ENCODE measurements around the gene ARFGAP2. TPM values are rescaled to one million over a fixed set of nuclear protein-coding genes. Genes with fewer than 3 reads are reported as not detected.

The ARFGAP2 gene
- total and polyA plus RNA-seq, 7 donors: 58.7 to 138 (median 84.3) TPM

DNA sequence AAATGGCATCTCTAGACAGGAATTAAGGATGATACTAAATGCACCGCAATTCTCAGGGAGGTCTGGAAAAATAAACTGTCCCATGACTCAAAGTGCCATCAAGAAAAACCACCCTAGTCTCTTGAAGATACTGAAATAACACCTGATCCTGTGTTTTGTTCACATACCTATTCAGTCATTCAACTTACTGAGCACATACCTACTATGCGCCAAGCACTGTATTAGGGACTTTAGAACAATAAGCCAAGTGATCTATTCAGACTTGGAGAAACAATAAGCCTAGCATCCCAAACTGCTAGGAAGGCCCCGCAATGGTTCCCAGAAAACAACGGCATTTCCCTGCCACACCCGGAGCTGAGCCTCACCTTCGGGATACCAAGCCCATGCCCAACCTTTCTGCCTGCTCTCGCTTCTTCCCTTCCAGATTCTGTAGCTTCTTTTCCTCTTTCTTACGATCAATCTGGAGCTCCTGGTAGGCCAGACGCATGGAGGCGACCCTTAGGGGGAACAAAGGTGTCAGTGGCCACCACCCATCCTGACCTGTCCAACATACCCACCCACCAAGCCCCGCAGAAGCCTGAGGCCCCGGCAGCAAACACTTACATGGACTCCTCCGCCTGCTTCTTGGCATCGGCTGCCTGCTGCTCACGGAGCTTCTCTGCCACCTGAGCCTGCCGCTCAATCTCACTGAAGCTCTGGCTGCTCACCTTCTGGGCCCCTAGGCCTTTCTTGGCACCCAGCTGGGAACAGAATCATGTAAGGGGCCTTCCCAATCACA is 5.4 kb downstream of the ARFGAP2 start:
- H3K4me1 ChIP-seq: peaks cover 35% of the 10 kb centered on the region
- no peak overlapping the region for H3K4me3 ChIP-seq
- intact Hi-C loops (cut with DNase I): no loop called here
- H3K9me3 ChIP-seq: no peaks in the 10 kb centered on the region
- WGBS, 3 donors: 82 to 86% (median 83%) methylated on average over 16 of the region's 16 CpGs
- H3K27me3 ChIP-seq (ENCODE audit: insufficient read depth in 3 of 3, low read length in 2 of 3): no peaks in the 10 kb centered on the region
- peaks cover 9 to 99% of the 10 kb centered on the region in 2 donors for H3K36me3 ChIP-seq (ENCODE audit: insufficient read depth in 1 of 2, low read depth in 1 of 2)
- TF ChIP-seq, protein P1, sequence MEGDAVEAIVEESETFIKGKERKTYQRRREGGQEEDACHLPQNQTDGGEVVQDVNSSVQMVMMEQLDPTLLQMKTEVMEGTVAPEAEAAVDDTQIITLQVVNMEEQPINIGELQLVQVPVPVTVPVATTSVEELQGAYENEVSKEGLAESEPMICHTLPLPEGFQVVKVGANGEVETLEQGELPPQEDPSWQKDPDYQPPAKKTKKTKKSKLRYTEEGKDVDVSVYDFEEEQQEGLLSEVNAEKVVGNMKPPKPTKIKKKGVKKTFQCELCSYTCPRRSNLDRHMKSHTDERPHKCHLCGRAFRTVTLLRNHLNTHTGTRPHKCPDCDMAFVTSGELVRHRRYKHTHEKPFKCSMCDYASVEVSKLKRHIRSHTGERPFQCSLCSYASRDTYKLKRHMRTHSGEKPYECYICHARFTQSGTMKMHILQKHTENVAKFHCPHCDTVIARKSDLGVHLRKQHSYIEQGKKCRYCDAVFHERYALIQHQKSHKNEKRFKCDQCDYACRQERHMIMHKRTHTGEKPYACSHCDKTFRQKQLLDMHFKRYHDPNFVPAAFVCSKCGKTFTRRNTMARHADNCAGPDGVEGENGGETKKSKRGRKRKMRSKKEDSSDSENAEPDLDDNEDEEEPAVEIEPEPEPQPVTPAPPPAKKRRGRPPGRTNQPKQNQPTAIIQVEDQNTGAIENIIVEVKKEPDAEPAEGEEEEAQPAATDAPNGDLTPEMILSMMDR (IDR thresholded peaks at IDR 0.05): no peak
- peak in 1 of 2 donors; percentile 39 for DNase-seq
- no peak for ATAC-seq
- H3K27ac ChIP-seq: no peak overlapping the region

DNA sequence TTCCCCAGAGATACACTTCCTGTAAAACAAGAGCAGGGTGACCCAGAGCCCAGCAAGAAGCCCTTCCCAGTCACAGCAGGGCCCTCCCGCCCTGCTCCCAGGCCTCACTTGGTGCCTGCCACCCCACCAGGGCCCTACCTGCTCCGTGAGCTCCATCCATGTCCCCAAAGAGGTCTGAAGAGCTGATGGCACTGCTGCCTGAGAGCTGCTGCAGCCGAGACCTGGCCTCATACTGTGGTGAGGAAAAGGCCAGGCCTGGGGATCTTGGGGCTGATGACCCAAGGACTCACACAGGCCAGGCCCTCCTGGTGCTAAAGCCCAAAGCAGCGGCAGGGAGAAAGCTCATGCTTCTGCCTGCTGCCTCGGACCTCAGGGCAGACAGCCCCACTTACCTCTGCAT is 10.3 kb downstream of the ARFGAP2 start:
- 85 to 92% (median 88%) methylated on average over 5 of the region's 5 CpGs for WGBS, 3 donors

DNA sequence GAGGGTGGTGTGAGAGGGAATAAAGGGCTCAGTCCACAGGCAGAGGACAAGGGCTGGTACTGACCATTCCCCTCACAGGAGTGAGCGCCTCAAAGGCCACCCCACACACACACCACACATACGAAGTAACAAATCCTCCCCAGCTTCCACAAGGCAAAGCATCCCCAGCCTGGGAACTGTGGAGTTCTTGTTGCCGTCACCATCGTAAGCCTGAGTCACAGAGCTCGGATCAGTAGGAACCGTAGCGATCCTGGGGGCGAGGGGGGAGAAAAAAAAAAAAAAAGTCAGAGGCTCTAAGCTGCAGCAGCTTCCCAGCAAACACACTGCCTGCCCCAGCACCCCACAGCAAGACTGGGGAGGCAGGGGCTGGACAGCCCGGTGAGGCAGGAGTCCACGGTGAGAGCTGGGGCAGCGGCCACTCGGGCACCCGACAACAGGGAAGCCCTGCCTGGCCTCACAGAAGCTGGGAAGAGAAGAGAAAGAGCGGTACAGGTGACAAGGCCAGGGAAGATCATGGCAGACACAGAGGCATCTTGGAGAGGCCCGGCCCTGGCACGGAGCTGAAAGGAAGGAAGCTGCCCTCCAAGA is 11.3 kb downstream of the ARFGAP2 start:
- WGBS, 3 donors: 85 to 88% (median 88%) methylated on average over 16 of the region's 16 CpGs
- Histone ChIP-seq H3K27me3 (ENCODE audit: insufficient read depth in 3 of 3, low read length in 2 of 3) (no peaks in the 10 kb centered on the region), H3K4me1 (peaks cover 12% of the 10 kb centered on the region), H3K36me3 (ENCODE audit: insufficient read depth in 1 of 2, low read depth in 1 of 2) (peaks cover 15 to 79% of the 10 kb centered on the region in 2 donors), H3K27ac (no peak overlapping the region), H3K9me3 (no peaks in the 10 kb centered on the region), H3K4me3 (no peak overlapping the region)
- TF ChIP-seq, protein P1 (IDR thresholded peaks at IDR 0.05): no peak
- intact Hi-C loops (cut with DNase I): no loop called here
- ATAC-seq: no peak
- no peak for DNase-seq

More for the DNA sequence above, 10.3 kb downstream of the ARFGAP2 start:
- H3K27me3 ChIP-seq (ENCODE audit: insufficient read depth in 3 of 3, low read length in 2 of 3): no peaks in the 10 kb centered on the region
- H3K9me3 ChIP-seq: no peaks in the 10 kb centered on the region
- DNase-seq: no peak
- intact Hi-C loops (cut with DNase I): no loop called here
- ATAC-seq: no peak
- H3K4me1 ChIP-seq: peaks cover 8% of the 10 kb centered on the region
- H3K4me3 ChIP-seq: no peak overlapping the region
- TF ChIP-seq, protein P1 (IDR thresholded peaks at IDR 0.05): no peak
- H3K27ac ChIP-seq: no peak overlapping the region
- peaks cover 15 to 89% of the 10 kb centered on the region in 2 donors for H3K36me3 ChIP-seq (ENCODE audit: insufficient read depth in 1 of 2, low read depth in 1 of 2)

DNA sequence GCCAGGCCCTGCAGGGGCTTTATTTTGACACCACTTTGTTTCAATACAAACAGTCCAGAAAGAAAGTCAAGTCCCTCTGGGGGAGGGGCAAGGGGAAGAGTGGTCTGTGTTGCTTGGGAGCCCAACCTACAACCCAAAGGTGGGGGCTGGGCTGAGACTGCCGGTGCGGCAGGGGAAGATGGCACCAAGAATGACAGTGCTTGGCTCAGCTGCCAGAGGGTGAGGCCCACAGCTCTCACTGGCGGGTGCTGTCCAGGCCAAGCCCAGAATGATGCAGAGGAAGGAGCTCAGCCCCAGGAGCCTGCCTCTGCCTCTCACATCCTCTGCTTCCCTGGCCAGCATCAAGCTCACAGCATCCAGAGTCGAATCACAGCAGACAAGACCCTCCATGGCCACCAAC is 12.4 kb downstream of the ARFGAP2 start:
- H3K4me3 ChIP-seq: no peak overlapping the region
- DNase-seq (no peak), ATAC-seq (no peak)
- WGBS, 3 donors: 40 to 51% (median 43%) methylated on average over 4 of the region's 4 CpGs
- H3K27me3 ChIP-seq (ENCODE audit: insufficient read depth in 3 of 3, low read length in 2 of 3): no peaks in the 10 kb centered on the region
- TF ChIP-seq, protein P1 (IDR thresholded peaks at IDR 0.05): no peak
- intact Hi-C loops (cut with DNase I): no loop called here
- peaks cover 12% of the 10 kb centered on the region for H3K4me1 ChIP-seq
- no peaks in the 10 kb centered on the region for H3K9me3 ChIP-seq
- H3K27ac ChIP-seq: no peak overlapping the region
- peaks cover 15 to 69% of the 10 kb centered on the region in 2 donors for H3K36me3 ChIP-seq (ENCODE audit: insufficient read depth in 1 of 2, low read depth in 1 of 2)

Measured in psoas muscle (tissue), 8 donors.